Measurements from ENCODE around the gene ITGA11.

- TF ChIP-seq ZFP36L2 (CRISPR knock-in tag; IDR thresholded peaks at IDR 0.05) (no peak), SRSF1 (optimal IDR thresholded peaks at IDR 0.05; ENCODE audit: low read depth, low read length) (no peak), MXI1 (IDR thresholded peaks at IDR 0.05; ENCODE audit: borderline replicate concordance, low read depth, low read length) (no peak), PRDM10 (CRISPR knock-in tag; IDR thresholded peaks at IDR 0.05; ENCODE audit: low read depth) (no peak), CHD2 (IDR thresholded peaks at IDR 0.05; ENCODE audit: low read depth, low read length) (no peak), FOXP4 (CRISPR knock-in tag; IDR thresholded peaks at IDR 0.05) (no peak), GLI4 (CRISPR knock-in tag; IDR thresholded peaks at IDR 0.05; ENCODE audit: borderline replicate concordance) (no peak), HDAC1 (CRISPR knock-in tag; IDR thresholded peaks at IDR 0.05) (no peak), ZNF138 (CRISPR knock-in tag; IDR thresholded peaks at IDR 0.05; ENCODE audit: low read depth) (no peak), CTCF (CRISPR knock-in tag; IDR thresholded peaks at IDR 0.05) (no peak)
Observed at GRCh38 chr15:68440136-68440535, 8.2 kb upstream of the ITGA11 start.
